HEK293 (cell line): ENCODE measurements around the gene PSEN1.

Experiments used
- BCL11A ChIP-seq: fragments of 450-650 bp; formaldehyde crosslinking; IDR thresholded peaks from 2 replicates; pipeline ENCODE4 v1.5.1; 2016; ENCODE audit warnings: low read depth, missing biosample characterization, missing genetic modification characterization
- FEZF1 ChIP-seq: fragments of 450-650 bp; formaldehyde crosslinking; IDR thresholded peaks from 2 replicates; pipeline ENCODE4 v1.5.1; 2016; ENCODE audit warnings: missing biosample characterization, missing genetic modification characterization
- GLI2 ChIP-seq: fragments of 450-650 bp; formaldehyde crosslinking; IDR thresholded peaks from 2 replicates; pipeline ENCODE4; 2017; ENCODE audit warnings: missing biosample characterization, missing genetic modification characterization, low read depth, borderline replicate concordance
- KLF1 ChIP-seq: fragments of 450-650 bp; formaldehyde crosslinking; IDR thresholded peaks from 2 replicates; pipeline ENCODE4 v1.5.1; 2016; ENCODE audit warnings: missing biosample characterization, missing genetic modification characterization
- KLF10 ChIP-seq: fragments of 450-650 bp; IDR thresholded peaks from 2 replicates; pipeline ENCODE4 v1.5.1; 2018; ENCODE audit warnings: missing biosample characterization, mild to moderate bottlenecking, missing genetic modification characterization
- OSR2 ChIP-seq: fragments of 450-650 bp; formaldehyde crosslinking; IDR thresholded peaks from 2 replicates; pipeline ENCODE4 v1.5.1; 2016; ENCODE audit warnings: missing biosample characterization, missing genetic modification characterization
- PRDM1 ChIP-seq: fragments of 450-650 bp; formaldehyde crosslinking; IDR thresholded peaks from 2 replicates; pipeline ENCODE4; 2016; ENCODE audit warnings: missing biosample characterization, missing genetic modification characterization
- SALL2 ChIP-seq: fragments of 450-650 bp; formaldehyde crosslinking; IDR thresholded peaks from 2 replicates; pipeline ENCODE4 v1.5.0; 2017; ENCODE audit warnings: missing biosample characterization, mild to moderate bottlenecking, missing genetic modification characterization, borderline replicate concordance
- ZFP3 ChIP-seq: fragments of 450-650 bp; formaldehyde crosslinking; IDR thresholded peaks from 2 replicates; pipeline ENCODE4 v1.5.1; 2016; ENCODE audit warnings: low read depth, missing biosample characterization, missing genetic modification characterization
- ZFP69B ChIP-seq: fragments of 450-650 bp; formaldehyde crosslinking; IDR thresholded peaks from 2 replicates; pipeline ENCODE4 v1.5.1; 2016; ENCODE audit warnings: missing biosample characterization, missing genetic modification characterization
- ZNF114 ChIP-seq: fragments of 450-650 bp; formaldehyde crosslinking; IDR thresholded peaks from 2 replicates; pipeline ENCODE4 v1.5.0; 2017; ENCODE audit warnings: missing biosample characterization, missing genetic modification characterization
- ZNF121 ChIP-seq: fragments of 450-650 bp; formaldehyde crosslinking; IDR thresholded peaks from 2 replicates; pipeline ENCODE4 v1.5.1; 2016; ENCODE audit warnings: missing biosample characterization, missing genetic modification characterization
- ZNF138 ChIP-seq: fragments of 450-650 bp; formaldehyde crosslinking; IDR thresholded peaks from 2 replicates; pipeline ENCODE4 v1.5.1; 2016; ENCODE audit warnings: missing biosample characterization, missing genetic modification characterization, borderline replicate concordance
- ZNF146 ChIP-seq: fragments of 450-650 bp; formaldehyde crosslinking; IDR thresholded peaks from 2 replicates; pipeline ENCODE4 v1.5.1; 2016; ENCODE audit warnings: missing biosample characterization, missing genetic modification characterization
- ZNF157 ChIP-seq: fragments of 450-650 bp; formaldehyde crosslinking; IDR thresholded peaks from 2 replicates; pipeline ENCODE4 v1.5.1; 2016; ENCODE audit warnings: missing biosample characterization, missing genetic modification characterization
- ZNF175 ChIP-seq: fragments of 450-650 bp; formaldehyde crosslinking; IDR thresholded peaks from 2 replicates; pipeline ENCODE4 v1.5.1; 2016; ENCODE audit warnings: missing biosample characterization, missing genetic modification characterization
- ZNF433 ChIP-seq: fragments of 450-650 bp; formaldehyde crosslinking; IDR thresholded peaks from 2 replicates; pipeline ENCODE4 v1.5.1; 2016; ENCODE audit warnings: missing biosample characterization, missing genetic modification characterization, low read depth
- ZNF473 ChIP-seq: fragments of 450-650 bp; formaldehyde crosslinking; IDR thresholded peaks from 2 replicates; pipeline ENCODE4 v1.5.1; 2017; ENCODE audit warnings: missing biosample characterization, missing genetic modification characterization
- ZNF530 ChIP-seq: fragments of 450-650 bp; formaldehyde crosslinking; IDR thresholded peaks from 2 replicates; pipeline ENCODE4 v1.5.1; 2016; ENCODE audit warnings: low read depth, missing biosample characterization, missing genetic modification characterization
- ZNF555 ChIP-seq: fragments of 450-650 bp; formaldehyde crosslinking; conservative IDR thresholded peaks from 2 replicates; pipeline ENCODE4 v1.5.1; 2017; ENCODE audit warnings: missing biosample characterization, mild to moderate bottlenecking, missing genetic modification characterization, inconsistent platforms
- ZNF610 ChIP-seq: fragments of 450-650 bp; formaldehyde crosslinking; IDR thresholded peaks from 2 replicates; pipeline ENCODE4 v1.5.1; 2016; ENCODE audit warnings: missing biosample characterization, missing genetic modification characterization, borderline replicate concordance
- ZNF707 ChIP-seq: fragments of 450-650 bp; formaldehyde crosslinking; IDR thresholded peaks from 2 replicates; pipeline ENCODE4 v1.5.1; 2016; ENCODE audit warnings: missing biosample characterization, missing genetic modification characterization
- ZNF76 ChIP-seq: fragments of 450-650 bp; formaldehyde crosslinking; IDR thresholded peaks from 2 replicates; pipeline ENCODE4; 2016; ENCODE audit warnings: low read depth, missing biosample characterization, missing genetic modification characterization, borderline replicate concordance
- ZNF768 ChIP-seq: fragments of 450-650 bp; formaldehyde crosslinking; IDR thresholded peaks from 2 replicates; pipeline ENCODE4 v1.5.1; 2018; ENCODE audit warnings: missing biosample characterization, mild to moderate bottlenecking, missing genetic modification characterization
- ZNF830 ChIP-seq: fragments of 450-650 bp; IDR thresholded peaks from 2 replicates; pipeline ENCODE4 v1.5.0; 2018; ENCODE audit warnings: missing biosample characterization, missing genetic modification characterization, low read depth, mild to moderate bottlenecking, moderate library complexity
- ZXDB ChIP-seq: fragments of 450-650 bp; formaldehyde crosslinking; IDR thresholded peaks from 2 replicates; pipeline ENCODE4 v1.5.1; 2016; ENCODE audit warnings: missing biosample characterization, missing genetic modification characterization
- TF ChIP-seq, protein P1 (sequence below): IDR thresholded peaks from 2 replicates; pipeline ENCODE4 v1.6.1; 2011; ENCODE audit warnings: mild to moderate bottlenecking, low read depth, low read length, borderline replicate concordance
- TF ChIP-seq, protein P2 (sequence below): fragments of 450-650 bp; formaldehyde crosslinking; IDR thresholded peaks from 2 replicates; pipeline ENCODE4 v1.5.1; 2017; ENCODE audit warnings: missing biosample characterization, missing genetic modification characterization
- TF ChIP-seq, protein P3 (sequence below): fragments of 450-650 bp; formaldehyde crosslinking; IDR thresholded peaks from 2 replicates; pipeline ENCODE4 v1.5.1; 2016; ENCODE audit warnings: missing biosample characterization, missing genetic modification characterization
- TF ChIP-seq, protein P4 (sequence below): fragments of 450-650 bp; formaldehyde crosslinking; IDR thresholded peaks from 2 replicates; pipeline ENCODE4 v1.5.1; 2016; ENCODE audit warnings: missing biosample characterization, missing genetic modification characterization
- TF ChIP-seq, protein P5 (sequence below): fragments of 450-650 bp; IDR thresholded peaks from 2 replicates; pipeline ENCODE4 v1.5.1; 2018; ENCODE audit warnings: missing biosample characterization, mild to moderate bottlenecking, missing genetic modification characterization

PSEN1 gene

DNA sequence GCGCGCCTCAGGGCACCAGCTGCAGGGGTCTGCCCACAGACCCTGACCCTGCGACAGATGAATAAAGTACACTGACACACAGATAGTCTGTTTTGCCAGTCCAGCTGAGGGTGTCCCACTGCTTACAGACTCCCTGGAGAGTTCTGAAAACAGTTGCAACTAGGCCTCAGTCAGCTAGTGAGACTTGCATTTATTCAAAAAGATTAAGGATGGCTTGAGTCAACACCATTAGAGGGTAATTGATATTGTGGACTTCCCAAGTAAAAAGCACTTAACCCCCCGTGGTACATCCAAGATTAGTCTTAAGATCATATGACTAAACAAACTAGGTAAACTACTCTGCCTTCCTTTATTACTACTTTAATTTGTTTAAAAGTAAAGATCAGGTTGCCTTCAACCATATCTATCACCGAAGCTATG, 11.1 kb upstream of the PSEN1 start (continued):
- TF ChIP-seq, protein P1, sequence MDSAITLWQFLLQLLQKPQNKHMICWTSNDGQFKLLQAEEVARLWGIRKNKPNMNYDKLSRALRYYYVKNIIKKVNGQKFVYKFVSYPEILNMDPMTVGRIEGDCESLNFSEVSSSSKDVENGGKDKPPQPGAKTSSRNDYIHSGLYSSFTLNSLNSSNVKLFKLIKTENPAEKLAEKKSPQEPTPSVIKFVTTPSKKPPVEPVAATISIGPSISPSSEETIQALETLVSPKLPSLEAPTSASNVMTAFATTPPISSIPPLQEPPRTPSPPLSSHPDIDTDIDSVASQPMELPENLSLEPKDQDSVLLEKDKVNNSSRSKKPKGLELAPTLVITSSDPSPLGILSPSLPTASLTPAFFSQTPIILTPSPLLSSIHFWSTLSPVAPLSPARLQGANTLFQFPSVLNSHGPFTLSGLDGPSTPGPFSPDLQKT, result no peak
- TF ChIP-seq KLF10 (peak; percentile 69; the same call in 1 of the 2 replicates), PRDM1 (tag by site-specific recombination) (no peak), ZNF610 (tag by site-specific recombination) (peak; percentile 49; the same call in 1 of the 2 replicates), ZFP69B (no peak), ZXDB (tag by site-specific recombination) (peak; percentile 87), KLF1 (tag by site-specific recombination) (no peak), BCL11A (tag by site-specific recombination) (peak; percentile 91), ZNF146 (tag by site-specific recombination) (0 out of 2 replicates have a peak, but pooled peaks have one; percentile 39), ZNF473 (no peak), ZNF768 (tag by site-specific recombination) (no peak), ZNF433 (tag by site-specific recombination) (no peak), ZNF138 (tag by site-specific recombination) (no peak), ZNF530 (tag by site-specific recombination) (no peak), ZFP3 (tag by site-specific recombination) (no peak), ZNF157 (tag by site-specific recombination) (no peak), ZNF555 (tag by site-specific recombination) (no peak), ZNF114 (no peak), SALL2 (tag by site-specific recombination) (no peak), OSR2 (tag by site-specific recombination) (peak; percentile 99), ZNF830 (tag by site-specific recombination) (no peak), ZNF121 (tag by site-specific recombination) (no peak), ZNF76 (tag by site-specific recombination) (0 out of 2 replicates have a peak, but pooled peaks have one; percentile 20), GLI2 (tag by site-specific recombination) (peak; percentile 91), ZNF175 (tag by site-specific recombination) (no peak), FEZF1 (peak; percentile 94), ZNF707 (tag by site-specific recombination) (no peak)
- TF ChIP-seq, protein P2, sequence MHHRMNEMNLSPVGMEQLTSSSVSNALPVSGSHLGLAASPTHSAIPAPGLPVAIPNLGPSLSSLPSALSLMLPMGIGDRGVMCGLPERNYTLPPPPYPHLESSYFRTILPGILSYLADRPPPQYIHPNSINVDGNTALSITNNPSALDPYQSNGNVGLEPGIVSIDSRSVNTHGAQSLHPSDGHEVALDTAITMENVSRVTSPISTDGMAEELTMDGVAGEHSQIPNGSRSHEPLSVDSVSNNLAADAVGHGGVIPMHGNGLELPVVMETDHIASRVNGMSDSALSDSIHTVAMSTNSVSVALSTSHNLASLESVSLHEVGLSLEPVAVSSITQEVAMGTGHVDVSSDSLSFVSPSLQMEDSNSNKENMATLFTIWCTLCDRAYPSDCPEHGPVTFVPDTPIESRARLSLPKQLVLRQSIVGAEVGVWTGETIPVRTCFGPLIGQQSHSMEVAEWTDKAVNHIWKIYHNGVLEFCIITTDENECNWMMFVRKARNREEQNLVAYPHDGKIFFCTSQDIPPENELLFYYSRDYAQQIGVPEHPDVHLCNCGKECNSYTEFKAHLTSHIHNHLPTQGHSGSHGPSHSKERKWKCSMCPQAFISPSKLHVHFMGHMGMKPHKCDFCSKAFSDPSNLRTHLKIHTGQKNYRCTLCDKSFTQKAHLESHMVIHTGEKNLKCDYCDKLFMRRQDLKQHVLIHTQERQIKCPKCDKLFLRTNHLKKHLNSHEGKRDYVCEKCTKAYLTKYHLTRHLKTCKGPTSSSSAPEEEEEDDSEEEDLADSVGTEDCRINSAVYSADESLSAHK (tag by site-specific recombination), result peak; percentile 89
- TF ChIP-seq, protein P3, sequence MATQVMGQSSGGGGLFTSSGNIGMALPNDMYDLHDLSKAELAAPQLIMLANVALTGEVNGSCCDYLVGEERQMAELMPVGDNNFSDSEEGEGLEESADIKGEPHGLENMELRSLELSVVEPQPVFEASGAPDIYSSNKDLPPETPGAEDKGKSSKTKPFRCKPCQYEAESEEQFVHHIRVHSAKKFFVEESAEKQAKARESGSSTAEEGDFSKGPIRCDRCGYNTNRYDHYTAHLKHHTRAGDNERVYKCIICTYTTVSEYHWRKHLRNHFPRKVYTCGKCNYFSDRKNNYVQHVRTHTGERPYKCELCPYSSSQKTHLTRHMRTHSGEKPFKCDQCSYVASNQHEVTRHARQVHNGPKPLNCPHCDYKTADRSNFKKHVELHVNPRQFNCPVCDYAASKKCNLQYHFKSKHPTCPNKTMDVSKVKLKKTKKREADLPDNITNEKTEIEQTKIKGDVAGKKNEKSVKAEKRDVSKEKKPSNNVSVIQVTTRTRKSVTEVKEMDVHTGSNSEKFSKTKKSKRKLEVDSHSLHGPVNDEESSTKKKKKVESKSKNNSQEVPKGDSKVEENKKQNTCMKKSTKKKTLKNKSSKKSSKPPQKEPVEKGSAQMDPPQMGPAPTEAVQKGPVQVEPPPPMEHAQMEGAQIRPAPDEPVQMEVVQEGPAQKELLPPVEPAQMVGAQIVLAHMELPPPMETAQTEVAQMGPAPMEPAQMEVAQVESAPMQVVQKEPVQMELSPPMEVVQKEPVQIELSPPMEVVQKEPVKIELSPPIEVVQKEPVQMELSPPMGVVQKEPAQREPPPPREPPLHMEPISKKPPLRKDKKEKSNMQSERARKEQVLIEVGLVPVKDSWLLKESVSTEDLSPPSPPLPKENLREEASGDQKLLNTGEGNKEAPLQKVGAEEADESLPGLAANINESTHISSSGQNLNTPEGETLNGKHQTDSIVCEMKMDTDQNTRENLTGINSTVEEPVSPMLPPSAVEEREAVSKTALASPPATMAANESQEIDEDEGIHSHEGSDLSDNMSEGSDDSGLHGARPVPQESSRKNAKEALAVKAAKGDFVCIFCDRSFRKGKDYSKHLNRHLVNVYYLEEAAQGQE (tag by site-specific recombination), result no peak
- TF ChIP-seq, protein P4, sequence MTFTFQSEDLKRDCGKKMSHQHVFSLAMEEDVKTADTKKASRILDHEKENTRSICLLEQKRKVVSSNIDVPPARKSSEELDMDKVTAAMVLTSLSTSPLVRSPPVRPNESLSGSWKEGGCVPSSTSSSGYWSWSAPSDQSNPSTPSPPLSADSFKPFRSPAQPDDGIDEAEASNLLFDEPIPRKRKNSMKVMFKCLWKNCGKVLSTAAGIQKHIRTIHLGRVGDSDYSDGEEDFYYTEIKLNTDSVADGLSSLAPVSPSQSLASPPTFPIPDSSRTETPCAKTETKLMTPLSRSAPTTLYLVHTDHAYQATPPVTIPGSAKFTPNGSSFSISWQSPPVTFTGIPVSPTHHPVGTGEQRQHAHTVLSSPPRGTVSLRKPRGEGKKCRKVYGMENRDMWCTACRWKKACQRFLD (tag by site-specific recombination), result no peak
- TF ChIP-seq, protein P5, sequence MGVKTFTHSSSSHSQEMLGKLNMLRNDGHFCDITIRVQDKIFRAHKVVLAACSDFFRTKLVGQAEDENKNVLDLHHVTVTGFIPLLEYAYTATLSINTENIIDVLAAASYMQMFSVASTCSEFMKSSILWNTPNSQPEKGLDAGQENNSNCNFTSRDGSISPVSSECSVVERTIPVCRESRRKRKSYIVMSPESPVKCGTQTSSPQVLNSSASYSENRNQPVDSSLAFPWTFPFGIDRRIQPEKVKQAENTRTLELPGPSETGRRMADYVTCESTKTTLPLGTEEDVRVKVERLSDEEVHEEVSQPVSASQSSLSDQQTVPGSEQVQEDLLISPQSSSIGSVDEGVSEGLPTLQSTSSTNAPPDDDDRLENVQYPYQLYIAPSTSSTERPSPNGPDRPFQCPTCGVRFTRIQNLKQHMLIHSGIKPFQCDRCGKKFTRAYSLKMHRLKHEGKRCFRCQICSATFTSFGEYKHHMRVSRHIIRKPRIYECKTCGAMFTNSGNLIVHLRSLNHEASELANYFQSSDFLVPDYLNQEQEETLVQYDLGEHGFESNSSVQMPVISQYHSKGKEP (tag by site-specific recombination), result peak; percentile 99
